Colon (tissue), 2 donors: ENCODE data around the gene DYNLT1.

Experiments
- FAIRE-seq: peaks from 2 replicates; lab custom pipeline; 2012; peaks lifted over from hg19 to GRCh38; lab: Jason Lieb, UNC
- donor health status: control.
- donor health status: control.

Gene DYNLT1

DNA sequence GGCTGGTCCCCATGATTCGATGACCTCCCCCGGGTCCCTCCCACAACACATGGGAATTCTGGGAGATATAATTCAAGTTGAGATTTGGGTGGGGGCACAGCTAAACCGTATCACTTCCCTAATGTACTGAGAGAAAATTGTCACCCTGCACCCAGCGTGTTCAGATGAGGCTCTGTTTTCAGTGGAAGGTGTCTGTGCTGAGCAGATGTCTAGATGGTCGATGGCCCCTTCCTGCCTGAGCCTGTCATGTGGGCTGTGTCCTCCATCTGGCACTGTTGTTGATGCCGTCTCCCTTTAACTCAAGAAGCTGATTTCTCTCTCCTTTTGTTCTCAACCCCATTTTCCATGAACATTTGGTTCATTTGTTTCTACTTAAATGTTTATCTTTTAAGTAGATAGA, 47.7 kb downstream of the DYNLT1 start:
- FAIRE-seq = no peak

DNA sequence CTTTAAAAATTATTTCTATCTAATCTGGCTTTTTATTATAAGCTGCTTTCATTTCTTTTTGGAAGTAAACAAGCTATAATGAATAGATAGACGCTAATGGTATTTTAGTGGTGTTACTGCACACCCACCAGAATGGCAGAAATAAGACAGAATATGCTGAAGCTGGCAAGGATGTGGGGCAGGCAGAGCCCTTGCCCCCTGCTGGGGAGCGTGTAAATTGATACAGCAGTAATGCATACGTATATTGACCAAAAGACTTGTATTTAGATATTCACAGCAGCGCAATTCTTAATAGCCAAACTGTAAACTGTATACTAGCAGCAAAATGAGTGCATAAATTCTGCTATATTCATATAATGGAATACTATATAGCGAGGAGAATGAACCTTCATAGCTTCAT, 49.3 kb downstream of the DYNLT1 start:
- FAIRE-seq = no peak

DNA sequence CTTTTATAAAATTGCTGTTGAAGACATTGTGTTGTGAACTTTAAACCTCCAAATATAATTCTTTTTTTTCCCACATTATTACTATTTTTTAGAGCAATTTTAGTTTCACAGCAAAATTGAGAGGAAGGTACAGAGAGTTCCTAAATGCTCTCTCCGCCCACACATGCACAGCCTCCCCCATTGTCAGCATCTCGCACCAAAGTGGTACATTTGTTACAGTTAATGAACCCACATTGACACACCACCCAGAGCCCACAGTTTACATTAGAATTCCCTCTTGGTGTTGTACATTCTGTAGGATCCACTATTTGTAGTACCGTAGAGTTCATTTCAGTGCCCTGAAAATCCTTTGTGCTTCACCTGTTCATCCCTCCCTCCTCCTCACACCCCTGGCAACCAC, 50.9 kb downstream of the DYNLT1 start:
- FAIRE-seq = no peak

DNA sequence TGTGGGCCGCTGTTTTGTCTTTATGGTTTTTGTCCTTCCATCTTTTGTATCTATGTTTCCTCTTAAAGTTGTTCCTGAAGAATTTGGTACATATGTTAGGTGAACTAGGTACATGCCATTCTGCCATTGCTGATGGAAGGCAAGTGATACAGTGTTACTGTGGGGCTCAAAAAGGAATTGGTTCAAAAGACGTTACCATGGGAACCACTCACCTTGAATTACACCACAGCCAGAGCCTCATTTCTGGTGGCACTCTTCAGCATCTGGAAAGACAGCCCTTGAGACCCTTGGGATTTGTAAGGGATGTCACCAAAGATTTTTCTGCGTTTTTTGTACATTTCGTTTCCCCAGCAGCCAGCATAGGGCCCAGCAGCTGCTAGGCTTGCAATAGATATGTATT, 52.7 kb downstream of the DYNLT1 start:
- no peak for FAIRE-seq

DNA sequence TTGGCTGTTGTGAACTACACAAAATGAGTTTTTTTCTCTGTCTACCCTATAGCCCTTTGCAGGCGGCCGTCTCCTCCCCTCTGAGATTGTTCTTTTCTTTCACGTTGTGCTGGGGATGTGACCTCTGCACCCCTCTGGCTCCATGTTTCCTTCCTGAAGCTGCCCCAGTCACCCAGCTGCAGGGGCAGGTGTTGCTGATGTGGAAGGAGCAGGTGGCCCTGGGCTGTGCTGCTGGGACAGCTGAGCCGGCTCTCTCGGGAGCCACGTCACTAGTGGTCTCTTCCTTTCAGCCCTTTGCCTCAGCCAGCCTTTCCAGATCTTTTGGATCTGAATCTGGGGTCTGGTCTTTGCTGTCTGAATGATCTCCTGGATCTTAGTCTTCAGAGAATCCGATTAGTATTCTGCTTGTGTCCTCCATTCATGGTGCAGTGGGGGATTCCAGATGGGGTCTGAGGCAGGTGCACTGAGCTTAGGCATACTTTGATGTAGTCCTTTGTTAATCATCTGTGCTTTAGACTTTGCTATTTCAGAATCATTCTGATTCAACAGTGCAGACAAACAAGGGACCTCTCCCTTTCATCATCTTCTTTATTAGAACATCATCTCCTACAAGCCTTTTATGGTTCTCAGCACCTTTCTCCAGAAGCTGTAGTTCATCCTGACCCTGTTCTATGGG, 53.3 kb downstream of the DYNLT1 start:
- FAIRE-seq = no peak

DNA sequence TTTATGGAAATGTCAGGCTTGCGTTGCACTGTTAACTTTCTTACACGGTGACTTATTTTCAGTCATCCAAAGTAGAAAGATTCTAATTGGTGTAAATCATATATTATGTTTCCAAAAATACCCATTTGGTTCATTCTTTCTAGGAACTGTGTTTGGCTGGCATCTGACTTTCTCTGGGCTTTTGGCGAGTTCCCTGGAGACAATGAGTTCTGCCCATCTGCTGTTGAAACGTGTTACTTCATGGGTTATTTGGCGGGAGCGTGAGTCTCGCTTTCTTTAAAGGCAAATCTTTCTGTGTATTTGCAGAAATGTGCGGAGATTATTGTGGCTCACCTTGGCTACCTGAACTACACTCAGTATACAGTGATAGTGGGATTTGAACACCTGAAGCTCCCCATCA, 55.2 kb downstream of the DYNLT1 start:
- FAIRE-seq = no peak

DNA sequence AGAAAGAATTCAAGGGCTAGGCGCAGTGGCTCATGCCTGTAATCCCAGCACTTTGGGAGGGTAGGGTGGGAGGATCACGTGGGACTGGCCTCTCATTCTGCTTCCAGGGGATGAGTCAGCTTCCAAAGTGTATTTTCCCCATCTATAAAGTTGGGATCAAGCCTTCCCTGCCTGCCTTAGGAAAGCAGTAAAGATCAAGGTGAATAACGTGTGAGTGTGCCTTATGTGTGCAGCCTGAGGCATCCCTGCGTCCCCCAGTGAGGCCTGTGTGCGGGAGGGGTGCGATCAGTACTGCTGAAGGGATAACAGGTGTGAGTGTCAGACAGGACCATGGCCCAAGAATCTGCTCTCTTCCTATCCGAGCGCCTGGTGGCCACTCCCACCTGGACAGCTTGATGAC, 57.9 kb downstream of the DYNLT1 start:
- FAIRE-seq = no peak
